Liver (tissue), 3 donors: ENCODE data around the gene CARHSP1.

Experiments used
- TF ChIP-seq, protein P1 (sequence below): fragments of 150-350 bp; IDR thresholded peaks from 2 replicates; pipeline ENCODE4 v1.5.1; 2017; ENCODE audit warnings: improper control_type of control experiment, low read depth, low read length; ENCODE audit not compliant: missing input control
- TF ChIP-seq, protein P2 (sequence below): IDR thresholded peaks from 2 replicates; pipeline ENCODE4 v1.6.1; 2016; ENCODE audit warnings: antibody characterized with exemption
- TF ChIP-seq, protein P3 (sequence below): IDR thresholded peaks from 2 replicates; pipeline ENCODE4 v1.6.1; 2016; ENCODE audit warnings: antibody characterized with exemption
- TF ChIP-seq, protein P4 (sequence below): IDR thresholded peaks from 2 replicates; pipeline ENCODE4 v1.6.1; 2016; ENCODE audit warnings: antibody characterized with exemption, mild to moderate bottlenecking
- TF ChIP-seq, protein P5 (sequence below): IDR thresholded peaks from 2 replicates; pipeline ENCODE4 v1.6.1; 2016; ENCODE audit warnings: antibody characterized with exemption
- donor health status: healthy.
- donor health status: healthy.

DNA sequence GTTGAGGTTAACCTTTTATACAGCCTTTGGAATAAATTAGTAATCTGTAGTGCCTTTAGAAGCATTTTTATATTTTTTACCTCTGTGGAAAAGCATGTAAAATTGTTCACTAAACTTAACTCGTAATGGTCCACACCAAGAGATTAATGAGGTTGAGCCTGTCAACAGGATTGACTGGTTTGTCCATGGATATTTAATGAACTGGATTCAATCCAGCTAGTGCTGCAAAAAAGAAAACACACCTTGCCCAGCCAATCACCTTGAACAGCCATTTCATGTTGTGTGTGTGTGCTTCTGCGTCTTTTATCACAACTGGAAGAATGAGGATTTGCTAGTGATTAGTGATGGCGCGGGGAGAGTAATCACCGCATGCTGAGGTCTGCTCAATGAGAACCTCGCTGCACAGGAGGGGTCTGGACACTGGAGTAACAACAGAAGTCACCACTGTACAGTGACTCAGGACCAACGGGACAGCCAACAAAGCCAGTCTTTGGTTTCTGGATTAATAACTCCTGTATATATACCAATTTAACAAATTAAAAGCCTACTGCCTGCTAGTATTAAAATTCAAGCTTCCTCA is 47.0 kb upstream of the CARHSP1 start:
- TF ChIP-seq, protein P1, sequence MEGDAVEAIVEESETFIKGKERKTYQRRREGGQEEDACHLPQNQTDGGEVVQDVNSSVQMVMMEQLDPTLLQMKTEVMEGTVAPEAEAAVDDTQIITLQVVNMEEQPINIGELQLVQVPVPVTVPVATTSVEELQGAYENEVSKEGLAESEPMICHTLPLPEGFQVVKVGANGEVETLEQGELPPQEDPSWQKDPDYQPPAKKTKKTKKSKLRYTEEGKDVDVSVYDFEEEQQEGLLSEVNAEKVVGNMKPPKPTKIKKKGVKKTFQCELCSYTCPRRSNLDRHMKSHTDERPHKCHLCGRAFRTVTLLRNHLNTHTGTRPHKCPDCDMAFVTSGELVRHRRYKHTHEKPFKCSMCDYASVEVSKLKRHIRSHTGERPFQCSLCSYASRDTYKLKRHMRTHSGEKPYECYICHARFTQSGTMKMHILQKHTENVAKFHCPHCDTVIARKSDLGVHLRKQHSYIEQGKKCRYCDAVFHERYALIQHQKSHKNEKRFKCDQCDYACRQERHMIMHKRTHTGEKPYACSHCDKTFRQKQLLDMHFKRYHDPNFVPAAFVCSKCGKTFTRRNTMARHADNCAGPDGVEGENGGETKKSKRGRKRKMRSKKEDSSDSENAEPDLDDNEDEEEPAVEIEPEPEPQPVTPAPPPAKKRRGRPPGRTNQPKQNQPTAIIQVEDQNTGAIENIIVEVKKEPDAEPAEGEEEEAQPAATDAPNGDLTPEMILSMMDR: no peak
- TF ChIP-seq, protein P2, sequence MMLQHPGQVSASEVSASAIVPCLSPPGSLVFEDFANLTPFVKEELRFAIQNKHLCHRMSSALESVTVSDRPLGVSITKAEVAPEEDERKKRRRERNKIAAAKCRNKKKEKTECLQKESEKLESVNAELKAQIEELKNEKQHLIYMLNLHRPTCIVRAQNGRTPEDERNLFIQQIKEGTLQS: no peak
- TF ChIP-seq, protein P3, sequence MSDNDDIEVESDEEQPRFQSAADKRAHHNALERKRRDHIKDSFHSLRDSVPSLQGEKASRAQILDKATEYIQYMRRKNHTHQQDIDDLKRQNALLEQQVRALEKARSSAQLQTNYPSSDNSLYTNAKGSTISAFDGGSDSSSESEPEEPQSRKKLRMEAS: no peak
- TF ChIP-seq, protein P4, sequence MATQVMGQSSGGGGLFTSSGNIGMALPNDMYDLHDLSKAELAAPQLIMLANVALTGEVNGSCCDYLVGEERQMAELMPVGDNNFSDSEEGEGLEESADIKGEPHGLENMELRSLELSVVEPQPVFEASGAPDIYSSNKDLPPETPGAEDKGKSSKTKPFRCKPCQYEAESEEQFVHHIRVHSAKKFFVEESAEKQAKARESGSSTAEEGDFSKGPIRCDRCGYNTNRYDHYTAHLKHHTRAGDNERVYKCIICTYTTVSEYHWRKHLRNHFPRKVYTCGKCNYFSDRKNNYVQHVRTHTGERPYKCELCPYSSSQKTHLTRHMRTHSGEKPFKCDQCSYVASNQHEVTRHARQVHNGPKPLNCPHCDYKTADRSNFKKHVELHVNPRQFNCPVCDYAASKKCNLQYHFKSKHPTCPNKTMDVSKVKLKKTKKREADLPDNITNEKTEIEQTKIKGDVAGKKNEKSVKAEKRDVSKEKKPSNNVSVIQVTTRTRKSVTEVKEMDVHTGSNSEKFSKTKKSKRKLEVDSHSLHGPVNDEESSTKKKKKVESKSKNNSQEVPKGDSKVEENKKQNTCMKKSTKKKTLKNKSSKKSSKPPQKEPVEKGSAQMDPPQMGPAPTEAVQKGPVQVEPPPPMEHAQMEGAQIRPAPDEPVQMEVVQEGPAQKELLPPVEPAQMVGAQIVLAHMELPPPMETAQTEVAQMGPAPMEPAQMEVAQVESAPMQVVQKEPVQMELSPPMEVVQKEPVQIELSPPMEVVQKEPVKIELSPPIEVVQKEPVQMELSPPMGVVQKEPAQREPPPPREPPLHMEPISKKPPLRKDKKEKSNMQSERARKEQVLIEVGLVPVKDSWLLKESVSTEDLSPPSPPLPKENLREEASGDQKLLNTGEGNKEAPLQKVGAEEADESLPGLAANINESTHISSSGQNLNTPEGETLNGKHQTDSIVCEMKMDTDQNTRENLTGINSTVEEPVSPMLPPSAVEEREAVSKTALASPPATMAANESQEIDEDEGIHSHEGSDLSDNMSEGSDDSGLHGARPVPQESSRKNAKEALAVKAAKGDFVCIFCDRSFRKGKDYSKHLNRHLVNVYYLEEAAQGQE: no peak
- TF ChIP-seq, protein P5, sequence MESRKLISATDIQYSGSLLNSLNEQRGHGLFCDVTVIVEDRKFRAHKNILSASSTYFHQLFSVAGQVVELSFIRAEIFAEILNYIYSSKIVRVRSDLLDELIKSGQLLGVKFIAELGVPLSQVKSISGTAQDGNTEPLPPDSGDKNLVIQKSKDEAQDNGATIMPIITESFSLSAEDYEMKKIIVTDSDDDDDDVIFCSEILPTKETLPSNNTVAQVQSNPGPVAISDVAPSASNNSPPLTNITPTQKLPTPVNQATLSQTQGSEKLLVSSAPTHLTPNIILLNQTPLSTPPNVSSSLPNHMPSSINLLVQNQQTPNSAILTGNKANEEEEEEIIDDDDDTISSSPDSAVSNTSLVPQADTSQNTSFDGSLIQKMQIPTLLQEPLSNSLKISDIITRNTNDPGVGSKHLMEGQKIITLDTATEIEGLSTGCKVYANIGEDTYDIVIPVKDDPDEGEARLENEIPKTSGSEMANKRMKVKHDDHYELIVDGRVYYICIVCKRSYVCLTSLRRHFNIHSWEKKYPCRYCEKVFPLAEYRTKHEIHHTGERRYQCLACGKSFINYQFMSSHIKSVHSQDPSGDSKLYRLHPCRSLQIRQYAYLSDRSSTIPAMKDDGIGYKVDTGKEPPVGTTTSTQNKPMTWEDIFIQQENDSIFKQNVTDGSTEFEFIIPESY: no peak
